DND-41 (cell line): Measurements from ENCODE around the gene RNF220.

Experiments
- EZH2 ChIP-seq: IDR thresholded peaks from 3 replicates; pipeline ENCODE4 v1.6.1; 2012; ENCODE audit warnings: borderline replicate concordance, low read depth, mild to moderate bottlenecking, moderate library complexity, low read length, inconsistent platforms; ENCODE audit not compliant: severe bottlenecking
- TF ChIP-seq, protein P1 (sequence below): IDR thresholded peaks from 2 replicates; pipeline ENCODE4 v1.5.1; 2012; ENCODE audit warnings: borderline replicate concordance, low read length, moderate library complexity, mild to moderate bottlenecking; ENCODE audit not compliant: poor library complexity, severe bottlenecking; ENCODE audit errors: extremely low read depth

DNA sequence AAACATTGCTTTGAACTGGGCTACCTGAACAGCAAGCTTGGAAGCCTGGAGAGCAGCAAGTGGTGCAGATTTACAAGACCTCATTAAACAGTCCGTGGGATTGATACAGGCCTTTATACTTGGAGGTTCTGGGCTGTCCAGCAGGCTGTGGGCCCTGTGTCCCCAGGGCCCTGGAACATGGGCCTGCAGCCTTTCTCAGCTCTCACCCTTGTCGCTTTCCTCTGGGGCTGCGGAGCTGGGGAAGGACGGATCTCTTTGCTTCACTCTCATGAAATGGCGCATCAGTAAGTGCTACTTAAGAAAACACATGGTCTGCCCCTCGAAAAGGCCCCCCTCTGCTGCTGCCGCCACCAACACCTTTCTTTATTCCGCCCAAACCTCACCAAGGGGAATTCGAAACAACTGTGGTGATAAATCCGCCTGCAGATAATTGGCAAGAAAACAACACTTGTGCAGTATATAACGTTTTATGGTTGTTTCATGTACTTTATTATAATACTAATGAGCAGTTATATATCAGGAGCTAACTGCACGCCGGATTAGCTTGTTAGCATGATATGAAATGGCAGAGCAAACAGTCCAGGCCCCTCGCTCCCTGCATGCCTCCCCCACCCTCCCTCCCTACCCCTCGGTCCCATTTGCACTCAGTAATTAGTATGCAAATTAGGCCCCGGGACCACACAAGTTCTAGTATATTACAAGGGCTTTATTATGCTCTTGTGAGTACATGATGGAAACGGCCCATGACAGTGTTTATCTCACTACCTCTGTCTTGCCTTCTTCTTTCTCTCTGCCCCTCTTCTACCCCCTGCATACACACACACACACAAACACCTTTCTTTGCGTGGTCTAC is 131.5 kb downstream of the RNF220 start:
- TF ChIP-seq, protein P1, sequence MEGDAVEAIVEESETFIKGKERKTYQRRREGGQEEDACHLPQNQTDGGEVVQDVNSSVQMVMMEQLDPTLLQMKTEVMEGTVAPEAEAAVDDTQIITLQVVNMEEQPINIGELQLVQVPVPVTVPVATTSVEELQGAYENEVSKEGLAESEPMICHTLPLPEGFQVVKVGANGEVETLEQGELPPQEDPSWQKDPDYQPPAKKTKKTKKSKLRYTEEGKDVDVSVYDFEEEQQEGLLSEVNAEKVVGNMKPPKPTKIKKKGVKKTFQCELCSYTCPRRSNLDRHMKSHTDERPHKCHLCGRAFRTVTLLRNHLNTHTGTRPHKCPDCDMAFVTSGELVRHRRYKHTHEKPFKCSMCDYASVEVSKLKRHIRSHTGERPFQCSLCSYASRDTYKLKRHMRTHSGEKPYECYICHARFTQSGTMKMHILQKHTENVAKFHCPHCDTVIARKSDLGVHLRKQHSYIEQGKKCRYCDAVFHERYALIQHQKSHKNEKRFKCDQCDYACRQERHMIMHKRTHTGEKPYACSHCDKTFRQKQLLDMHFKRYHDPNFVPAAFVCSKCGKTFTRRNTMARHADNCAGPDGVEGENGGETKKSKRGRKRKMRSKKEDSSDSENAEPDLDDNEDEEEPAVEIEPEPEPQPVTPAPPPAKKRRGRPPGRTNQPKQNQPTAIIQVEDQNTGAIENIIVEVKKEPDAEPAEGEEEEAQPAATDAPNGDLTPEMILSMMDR = no peak
- TF ChIP-seq EZH2 = no peak
